NCI-H524 treated with DMSO at 0.1 percent for 48 hours (cell line): ENCODE measurements around the gene PPM1H.
"Not testable (repeated sequence)": the region's sequence is repeated elsewhere in the genome, so short reads cannot be mapped to it uniquely, and the experiment has no call there.

ENCODE experiments used
- DNase-seq: peaks from one replicate; lab custom pipeline; 2025; lab: John Stamatoyannopoulos, UW

Gene PPM1H

DNA sequence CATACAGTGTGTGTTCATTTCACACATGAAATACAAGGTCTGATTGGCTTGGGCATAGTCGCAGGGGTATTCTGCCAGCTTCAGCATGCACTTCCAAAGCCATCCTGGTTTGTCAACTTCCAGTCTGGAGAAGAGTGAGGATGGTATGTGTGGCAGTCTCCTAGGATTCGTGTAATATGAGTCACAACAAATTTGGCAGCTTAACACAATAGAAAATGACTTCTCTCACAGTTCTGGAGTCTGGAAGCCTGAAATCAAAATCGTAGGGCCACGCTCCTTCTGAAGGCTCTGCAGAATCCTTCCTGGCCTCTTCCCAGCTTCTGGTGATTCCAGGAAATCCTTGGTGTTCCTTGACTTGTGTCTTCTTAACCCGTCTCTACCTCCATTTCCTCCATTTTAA, 167.5 kb downstream of the PPM1H start:
- no peak for DNase-seq

DNA sequence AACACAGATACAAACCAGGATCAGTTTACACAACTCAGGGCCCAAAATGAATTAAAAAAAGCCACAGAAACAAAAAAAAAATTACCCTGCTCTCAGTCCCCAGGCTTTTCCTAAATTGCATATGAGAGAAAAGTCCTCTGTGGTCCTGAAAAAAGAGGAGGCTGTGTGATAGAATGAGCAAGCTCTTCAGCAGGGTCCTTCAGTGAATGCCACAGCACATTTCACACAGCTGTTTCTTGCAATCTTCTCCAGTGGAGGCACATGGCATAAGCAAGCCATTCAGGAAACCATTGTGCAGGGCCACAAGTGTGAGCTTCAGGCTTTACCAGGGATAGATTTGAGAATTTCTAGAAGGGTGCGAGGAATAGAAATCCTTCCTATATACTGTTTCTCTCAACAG, 168.5 kb downstream of the PPM1H start:
- no peak for DNase-seq

GRCh38 chr12:62763861-62764645, 170.9 kb downstream of the PPM1H start:
- no peak for DNase-seq

- no peak for DNase-seq
These were observed 171.6 kb downstream of the PPM1H start for GRCh38 chr12:62763312-62763711.

- no peak for DNase-seq
These were observed 172.3 kb downstream of the PPM1H start for GRCh38 chr12:62762645-62763044.

DNA sequence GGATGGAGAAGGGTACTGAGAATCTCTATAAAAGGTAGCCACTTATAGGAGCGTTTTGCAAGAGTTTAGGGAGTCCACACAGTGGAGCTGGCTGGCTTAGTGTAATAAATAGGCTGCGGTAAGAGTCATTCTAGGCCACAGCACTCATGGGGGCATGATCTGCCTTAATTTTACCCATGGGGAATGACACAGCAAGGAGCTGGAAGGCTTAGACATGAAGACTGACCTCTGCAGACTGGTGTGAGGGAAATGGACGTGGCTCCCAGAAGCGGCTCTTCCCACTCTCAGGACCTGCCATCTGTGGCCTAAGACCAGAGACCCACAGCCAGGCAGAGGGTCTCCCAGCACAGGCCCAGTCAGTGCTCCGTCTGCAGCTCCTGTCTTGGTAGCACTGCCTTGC, 173.3 kb downstream of the PPM1H start:
- no peak for DNase-seq

DNA sequence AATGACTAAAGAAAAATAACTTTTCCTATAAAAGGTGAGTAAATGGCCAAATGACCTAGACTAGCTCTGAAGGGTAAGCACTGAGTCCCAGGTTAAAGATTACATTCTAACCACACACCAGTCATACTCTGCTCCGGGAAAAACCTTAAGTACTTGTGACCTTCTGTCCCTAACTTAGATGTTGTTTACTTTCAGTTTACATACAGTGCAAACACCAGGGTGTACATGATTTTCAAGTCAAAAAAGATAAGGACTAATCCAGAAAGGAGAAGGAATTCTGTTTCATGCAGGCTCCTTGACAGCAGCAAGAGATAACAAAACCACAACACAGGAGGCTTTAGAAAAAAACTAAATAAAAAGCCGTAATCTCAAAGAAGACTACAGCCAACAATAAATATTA, 174.2 kb downstream of the PPM1H start:
- DNase-seq, result no peak

DNA sequence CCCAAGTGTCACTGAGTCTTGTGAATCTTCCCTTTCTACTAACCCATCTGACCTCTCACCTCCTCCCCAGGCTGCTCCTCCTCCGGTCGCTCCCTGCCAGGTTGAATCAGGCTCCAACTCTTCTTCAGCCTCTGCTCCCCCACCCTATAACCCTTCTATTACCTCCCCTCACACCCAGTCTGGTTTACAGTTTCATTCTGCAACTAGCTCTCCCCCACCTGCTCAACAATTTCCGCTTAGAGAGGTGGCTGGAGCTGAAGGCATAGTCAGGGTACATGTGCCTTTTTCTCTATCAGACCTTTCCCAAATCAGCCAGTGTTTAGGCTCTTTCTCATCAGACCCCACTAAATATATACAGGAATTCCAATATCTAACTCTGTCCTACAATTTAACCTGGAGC, 174.6 kb downstream of the PPM1H start:
- not testable (repeated sequence) for DNase-seq

DNA sequence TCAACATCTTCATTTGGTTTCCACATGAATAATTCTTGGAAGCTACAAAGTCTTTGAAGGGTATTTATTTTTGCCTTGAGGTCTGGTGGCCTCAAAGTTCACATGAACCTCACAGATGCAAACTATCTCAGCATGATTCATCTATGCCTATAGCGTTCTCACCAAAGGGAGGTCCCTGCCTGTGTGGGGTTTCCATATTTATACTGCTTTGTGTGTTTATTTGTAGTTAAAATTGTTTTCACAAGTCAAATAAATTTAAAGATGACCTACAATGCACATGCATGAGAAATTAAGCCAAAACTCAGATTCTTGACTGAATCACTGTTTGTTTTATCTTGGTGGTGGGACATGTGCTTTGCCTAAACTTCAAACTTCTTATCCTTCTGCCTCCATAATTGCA, 176.7 kb downstream of the PPM1H start:
- DNase-seq, result no peak

GRCh38 chr12:62757048-62757447, 177.9 kb downstream of the PPM1H start:
- no peak for DNase-seq

DNA sequence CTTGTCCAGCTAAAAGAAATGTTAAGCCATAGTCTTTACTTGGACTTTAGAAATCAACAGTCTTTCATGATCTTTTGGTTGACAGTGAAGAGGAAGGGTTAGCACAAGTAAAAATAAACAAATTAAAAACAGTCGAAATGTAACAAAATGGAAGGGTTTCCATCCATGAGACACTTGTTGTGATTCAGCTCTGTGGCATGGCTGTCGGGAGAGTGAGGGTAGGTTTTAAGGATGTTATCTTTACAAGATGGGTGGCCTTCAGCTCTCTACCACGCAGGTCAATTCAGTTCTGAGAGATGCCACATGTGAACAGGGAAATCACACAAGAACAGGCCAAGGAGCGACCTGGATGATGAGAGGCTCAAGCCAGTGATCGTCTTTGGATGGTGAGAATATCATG, 180.2 kb downstream of the PPM1H start:
- DNase-seq, result no peak

GRCh38 chr12:62751810-62752155, 183.2 kb downstream of the PPM1H start:
- DNase-seq, result no peak

- DNase-seq, result no peak
These were observed 183.8 kb downstream of the PPM1H start for GRCh38 chr12:62750941-62751809.

GRCh38 chr12:62749586-62749985, 185.4 kb downstream of the PPM1H start:
- no peak for DNase-seq

DNA sequence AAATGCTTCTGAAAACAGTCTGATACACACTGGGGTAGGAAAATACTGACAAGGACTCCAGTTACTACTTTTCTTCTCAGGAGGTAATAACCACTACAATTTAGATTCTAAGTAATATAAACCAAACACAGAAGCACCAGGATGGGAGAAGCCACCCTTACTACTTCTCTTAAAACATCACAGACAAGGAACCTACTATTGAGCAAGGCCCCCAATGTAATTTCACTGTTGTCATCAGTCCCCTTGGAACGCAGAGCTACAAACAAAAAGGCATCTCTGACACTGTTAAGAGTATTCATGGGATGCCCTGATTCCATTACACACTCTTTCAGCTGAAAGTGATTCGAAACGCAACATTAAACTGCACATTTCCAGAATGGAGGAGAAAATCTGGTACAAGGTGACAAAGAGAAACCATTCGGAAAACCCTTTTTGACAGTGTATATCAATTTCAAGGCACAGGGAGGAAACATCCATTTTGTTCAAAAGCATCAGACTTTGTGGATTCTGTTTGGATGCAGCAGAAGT, 185.9 kb downstream of the PPM1H start:
- DNase-seq, result no peak

GRCh38 chr12:62744551-62744950, 190.4 kb downstream of the PPM1H start:
- no peak for DNase-seq

DNA sequence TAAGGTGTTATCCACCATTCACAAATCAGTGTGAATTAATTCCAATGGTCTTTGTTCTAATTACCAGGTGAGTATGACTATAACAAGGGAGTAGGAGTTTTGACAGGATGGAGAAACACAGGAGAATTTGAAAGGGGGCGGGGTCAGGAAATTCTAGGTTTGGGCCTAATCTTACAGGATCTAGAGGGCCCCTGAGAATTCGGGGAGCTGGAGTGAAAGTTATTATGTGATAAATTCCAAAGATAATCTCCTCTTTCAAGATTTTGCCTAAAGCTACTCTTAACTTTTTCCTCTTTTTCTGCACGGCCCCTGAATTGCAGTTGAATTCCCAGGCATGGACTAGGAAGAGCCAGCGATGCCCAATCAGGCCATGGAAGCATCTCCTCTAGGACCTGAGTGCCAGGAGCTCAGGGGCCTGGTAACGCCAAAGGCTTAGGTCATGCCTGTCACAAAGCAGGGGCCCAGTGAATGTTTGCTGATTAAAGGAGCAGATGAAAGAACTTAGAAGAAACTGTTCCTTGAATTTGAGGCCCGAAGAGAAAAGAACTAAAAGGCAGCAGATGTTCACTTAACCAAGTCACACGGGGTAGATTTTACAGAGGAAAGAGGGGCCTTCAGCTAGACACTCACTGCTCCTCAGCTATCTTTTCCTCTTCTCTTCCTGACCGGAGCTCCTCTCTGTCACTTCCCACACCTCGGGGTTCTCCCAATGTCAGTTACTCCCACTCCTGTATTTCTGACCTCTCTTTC, 195.5 kb downstream of the PPM1H start:
- DNase-seq, result no peak

DNA sequence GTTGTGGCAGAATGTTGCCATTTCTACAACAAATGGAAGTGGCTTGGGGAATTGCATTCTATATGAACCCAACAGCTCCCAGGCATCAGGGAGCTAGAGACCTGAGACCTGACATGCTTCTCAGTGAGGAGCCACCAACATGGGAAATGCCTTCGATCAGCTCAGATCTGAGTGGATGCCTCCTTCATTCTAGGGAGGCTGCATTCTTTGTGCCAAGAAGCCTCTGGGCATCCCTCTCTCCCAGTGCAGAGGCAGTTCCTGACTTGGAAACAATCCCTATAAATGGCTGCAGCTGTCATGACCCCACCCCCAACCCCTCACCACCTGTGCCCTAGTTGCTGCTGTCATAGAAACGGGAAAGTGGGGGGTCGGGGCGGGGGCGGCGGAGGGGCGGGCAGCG, 196.3 kb downstream of the PPM1H start:
- DNase-seq, result peak; percentile 25

- no peak for DNase-seq
These were observed 196.8 kb downstream of the PPM1H start for GRCh38 chr12:62738105-62738504.

DNA sequence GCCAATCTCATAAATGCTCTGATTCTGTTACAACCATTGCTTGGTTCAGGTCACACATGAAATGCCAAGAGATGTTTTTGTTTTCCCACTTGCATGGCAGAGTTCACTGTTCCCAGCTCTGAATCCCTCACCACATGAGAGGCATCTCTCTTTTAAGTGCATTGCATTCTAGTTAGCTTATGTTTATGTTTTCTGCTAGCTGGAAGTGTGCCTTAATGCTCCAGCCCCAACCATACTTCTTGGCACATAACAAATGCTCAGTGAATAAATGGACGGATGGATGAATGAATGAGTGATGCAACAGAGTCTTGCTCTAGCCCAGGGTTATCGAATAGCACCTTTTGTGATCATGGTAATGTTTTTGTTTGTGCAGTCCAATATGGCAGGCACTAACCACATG, 197.3 kb downstream of the PPM1H start:
- no peak for DNase-seq

DNA sequence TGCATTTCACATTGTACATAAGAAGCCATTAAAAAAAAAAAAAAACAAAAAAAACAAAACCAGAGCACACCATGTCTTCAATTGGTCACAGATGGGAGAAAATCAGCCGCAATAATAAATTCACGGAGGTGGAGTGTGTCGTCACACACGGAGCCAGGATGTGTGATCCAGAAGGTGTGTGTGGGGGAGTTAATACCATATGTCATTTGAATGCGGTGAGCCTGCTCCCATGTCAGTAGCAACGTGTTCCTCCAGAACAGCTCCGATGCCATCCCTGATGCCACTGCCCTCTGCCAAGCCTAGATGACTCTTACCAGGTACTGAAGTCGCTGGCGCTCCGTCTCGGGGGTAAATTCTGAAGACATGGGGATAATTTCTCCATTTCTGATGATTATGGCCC, 197.8 kb downstream of the PPM1H start:
- peak; percentile 11 for DNase-seq

- no peak for DNase-seq
These were observed 198.4 kb downstream of the PPM1H start for GRCh38 chr12:62736596-62736995.
